ENCODE measurements around the gene TRPM3. TPM values are rescaled to one million over a fixed set of nuclear protein-coding genes. Genes with fewer than 3 reads are reported as not detected.

TRPM3 gene
- total RNA-seq, 1 experiment from 2014 or later = not detected

DNA sequence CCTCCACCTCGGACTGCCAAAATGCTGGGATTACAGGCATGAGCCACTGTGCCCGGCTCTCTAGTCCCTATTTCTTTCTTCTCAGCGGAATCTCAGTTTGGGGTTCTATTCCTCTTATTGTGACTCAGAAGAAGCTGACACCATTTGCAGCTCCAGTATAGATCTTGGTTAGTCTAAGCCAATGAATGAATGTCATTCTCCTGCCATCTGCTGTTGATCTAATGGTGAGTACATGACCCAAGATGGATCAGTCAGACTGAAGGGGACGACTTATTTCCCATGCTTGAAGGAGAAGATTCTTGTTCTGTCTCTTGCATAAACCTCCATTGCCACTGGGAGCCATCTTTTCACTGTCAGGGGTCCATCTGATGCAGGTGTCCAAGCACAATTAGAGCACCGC, 630.9 kb downstream of the TRPM3 start:
- Histone ChIP-seq H3K9me3 (ENCODE audit: control insufficient read depth, insufficient read depth, low read depth, low read length) (no peaks in the 10 kb centered on the region), H3K4me3 (ENCODE audit: low read depth in 2 of 2, low read length in 2 of 2) (no peak overlapping the region), H3K36me3 (ENCODE audit: control insufficient read depth, insufficient read depth, low read length) (no peaks in the 10 kb centered on the region), H3K4me1 (ENCODE audit: control insufficient read depth, insufficient read depth, low read length) (no peaks in the 10 kb centered on the region), H3K27me3 (ENCODE audit: control insufficient read depth, insufficient read depth, low read length) (no peaks in the 10 kb centered on the region), H3K27ac (ENCODE audit: low read length) (no peak overlapping the region)
- no peak for DNase-seq (ENCODE audit: low read depth, low spot score)
- in situ Hi-C loops (cut with HindIII; ENCODE audit: low pct_unique_long_range_greater_than_20kb, low sequenced_read_pairs) (no loop called here), intact Hi-C loops (cut with micrococcal nuclease; ENCODE audit: unreplicated experiment) (no loop called here)
- ChIA-PET POLR2A (no interaction called here), CTCF (no interaction called here)
- BruUV-seq (replicated peaks) = no TSS peak
- no peak for ATAC-seq
- TF ChIP-seq SIN3A (IDR thresholded peaks at IDR 0.05; ENCODE audit: borderline replicate concordance, insufficient read depth, low read depth, low read length) (no peak), CTCF (IDR thresholded peaks at IDR 0.05) (no peak; the same call in 1 of the 2 replicates), POLR2AphosphoS5 (IDR thresholded peaks at IDR 0.05; ENCODE audit: low read depth, low read length) (no peak), TCF7L2 (IDR thresholded peaks at IDR 0.05; ENCODE audit: low read depth, low read length) (no peak)
- TF ChIP-seq, protein P1, sequence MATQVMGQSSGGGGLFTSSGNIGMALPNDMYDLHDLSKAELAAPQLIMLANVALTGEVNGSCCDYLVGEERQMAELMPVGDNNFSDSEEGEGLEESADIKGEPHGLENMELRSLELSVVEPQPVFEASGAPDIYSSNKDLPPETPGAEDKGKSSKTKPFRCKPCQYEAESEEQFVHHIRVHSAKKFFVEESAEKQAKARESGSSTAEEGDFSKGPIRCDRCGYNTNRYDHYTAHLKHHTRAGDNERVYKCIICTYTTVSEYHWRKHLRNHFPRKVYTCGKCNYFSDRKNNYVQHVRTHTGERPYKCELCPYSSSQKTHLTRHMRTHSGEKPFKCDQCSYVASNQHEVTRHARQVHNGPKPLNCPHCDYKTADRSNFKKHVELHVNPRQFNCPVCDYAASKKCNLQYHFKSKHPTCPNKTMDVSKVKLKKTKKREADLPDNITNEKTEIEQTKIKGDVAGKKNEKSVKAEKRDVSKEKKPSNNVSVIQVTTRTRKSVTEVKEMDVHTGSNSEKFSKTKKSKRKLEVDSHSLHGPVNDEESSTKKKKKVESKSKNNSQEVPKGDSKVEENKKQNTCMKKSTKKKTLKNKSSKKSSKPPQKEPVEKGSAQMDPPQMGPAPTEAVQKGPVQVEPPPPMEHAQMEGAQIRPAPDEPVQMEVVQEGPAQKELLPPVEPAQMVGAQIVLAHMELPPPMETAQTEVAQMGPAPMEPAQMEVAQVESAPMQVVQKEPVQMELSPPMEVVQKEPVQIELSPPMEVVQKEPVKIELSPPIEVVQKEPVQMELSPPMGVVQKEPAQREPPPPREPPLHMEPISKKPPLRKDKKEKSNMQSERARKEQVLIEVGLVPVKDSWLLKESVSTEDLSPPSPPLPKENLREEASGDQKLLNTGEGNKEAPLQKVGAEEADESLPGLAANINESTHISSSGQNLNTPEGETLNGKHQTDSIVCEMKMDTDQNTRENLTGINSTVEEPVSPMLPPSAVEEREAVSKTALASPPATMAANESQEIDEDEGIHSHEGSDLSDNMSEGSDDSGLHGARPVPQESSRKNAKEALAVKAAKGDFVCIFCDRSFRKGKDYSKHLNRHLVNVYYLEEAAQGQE (IDR thresholded peaks at IDR 0.05; ENCODE audit: insufficient read depth in 1 of 2, low read depth in 2 of 2, low read length in 1 of 2) = no peak

DNA sequence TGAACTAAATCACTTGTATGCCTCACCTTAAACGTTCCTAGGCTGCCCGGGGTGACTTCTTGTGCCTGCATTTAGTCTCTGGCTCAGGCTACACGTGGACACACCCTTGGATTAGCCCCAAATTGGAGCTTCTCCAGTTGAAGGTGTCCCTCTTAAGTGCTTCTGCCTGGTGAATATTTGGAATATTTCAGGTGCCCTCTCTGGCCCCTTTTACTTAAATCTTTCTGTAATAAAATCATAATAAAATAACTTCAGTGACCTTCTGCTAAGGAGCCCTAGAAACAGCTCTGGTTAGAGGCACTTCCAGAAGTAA, 632.7 kb downstream of the TRPM3 start:
- H3K4me1 ChIP-seq (ENCODE audit: control insufficient read depth, insufficient read depth, low read length) = no peaks in the 10 kb centered on the region
- H3K9me3 ChIP-seq (ENCODE audit: control insufficient read depth, insufficient read depth, low read depth, low read length) = no peaks in the 10 kb centered on the region
- DNase-seq (ENCODE audit: low read depth, low spot score) (no peak), ATAC-seq (no peak)
- intact Hi-C loops (cut with micrococcal nuclease; ENCODE audit: unreplicated experiment) (no loop called here), in situ Hi-C loops (cut with HindIII; ENCODE audit: low pct_unique_long_range_greater_than_20kb, low sequenced_read_pairs) (no loop called here)
- no peak overlapping the region for H3K27ac ChIP-seq (ENCODE audit: low read length)
- no TSS peak for BruUV-seq (replicated peaks)
- CTCF ChIA-PET = no interaction called here
- no peaks in the 10 kb centered on the region for H3K27me3 ChIP-seq (ENCODE audit: control insufficient read depth, insufficient read depth, low read length)
- no peak overlapping the region for H3K4me3 ChIP-seq (ENCODE audit: low read depth in 2 of 2, low read length in 2 of 2)
- TF ChIP-seq CTCF (IDR thresholded peaks at IDR 0.05) = no peak
- no peak for TF ChIP-seq SIN3A (IDR thresholded peaks at IDR 0.05; ENCODE audit: borderline replicate concordance, insufficient read depth, low read depth, low read length)
- TF ChIP-seq, protein P1 (IDR thresholded peaks at IDR 0.05; ENCODE audit: insufficient read depth in 1 of 2, low read depth in 2 of 2, low read length in 1 of 2) = no peak
- no peak for TF ChIP-seq TCF7L2 (IDR thresholded peaks at IDR 0.05; ENCODE audit: low read depth, low read length)
- no peak for TF ChIP-seq POLR2AphosphoS5 (IDR thresholded peaks at IDR 0.05; ENCODE audit: low read depth, low read length)
- POLR2A ChIA-PET = no interaction called here
- no peaks in the 10 kb centered on the region for H3K36me3 ChIP-seq (ENCODE audit: control insufficient read depth, insufficient read depth, low read length)

Data from Panc1 (cell line).